ENCODE data around the gene METTL8.
"Not testable (repeated sequence)": the region's sequence is repeated elsewhere in the genome, so short reads cannot be mapped to it uniquely, and the experiment has no call there.

Gene METTL8

DNA sequence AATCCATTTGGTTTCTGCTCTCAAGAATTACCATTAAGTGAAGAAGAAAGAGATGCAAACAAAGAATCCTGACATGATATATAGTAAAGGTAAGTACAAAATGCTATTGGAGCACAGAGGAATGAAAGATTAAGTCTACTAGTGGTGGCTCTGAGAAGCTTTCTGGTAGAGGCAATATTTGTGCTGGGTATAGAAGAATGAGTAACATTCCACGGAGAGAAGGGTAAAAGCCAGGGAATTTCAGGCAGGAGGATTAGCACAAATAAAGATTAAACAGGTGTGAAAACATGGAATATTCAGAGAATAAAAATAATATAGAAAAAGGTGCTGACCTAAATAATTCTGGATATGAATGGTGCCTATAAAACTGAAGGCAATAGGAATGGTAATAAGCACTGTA lies 31.8 kb downstream of the METTL8 start:
- DNase-seq (ENCODE audit: low spot score), result no peak

DNA sequence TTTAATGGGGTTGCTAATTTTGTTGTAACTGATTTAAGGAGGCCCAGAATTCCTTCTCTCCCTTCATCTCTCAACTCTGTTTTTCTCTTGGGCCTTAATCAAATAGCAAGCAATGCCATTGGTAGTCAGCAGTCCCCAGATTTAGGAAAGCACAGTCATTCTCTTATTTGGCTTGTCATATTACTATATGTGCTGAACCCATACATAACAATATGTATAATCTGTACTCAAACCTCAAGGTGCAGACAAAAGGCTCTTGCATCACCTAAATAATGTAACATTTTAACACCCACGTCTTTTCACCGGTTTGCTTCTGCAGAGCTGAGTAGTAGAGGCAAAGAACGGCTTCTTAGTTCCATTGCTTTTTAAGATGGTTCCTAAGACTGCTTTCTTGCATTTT lies 33.4 kb downstream of the METTL8 start:
- no peak for DNase-seq (ENCODE audit: low spot score)

DNA sequence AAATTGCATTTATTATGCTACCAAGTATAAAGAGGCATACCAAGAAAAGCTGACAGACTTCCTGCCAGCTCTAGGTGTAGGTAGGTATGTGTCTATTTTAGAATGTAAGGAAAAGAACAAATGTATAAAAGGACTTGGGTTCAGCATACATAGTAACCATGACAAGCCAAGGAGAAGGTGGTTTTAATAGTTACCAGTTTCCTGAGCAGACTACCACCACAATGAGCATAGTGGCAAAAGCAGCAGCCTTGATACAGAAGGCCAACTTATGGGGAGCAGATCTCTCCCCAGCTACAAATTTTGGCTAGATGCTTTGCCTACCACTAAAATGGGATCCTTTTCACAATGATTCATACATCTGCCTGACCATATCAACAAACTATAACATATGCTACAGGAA lies 34.5 kb downstream of the METTL8 start:
- no peak for DNase-seq (ENCODE audit: low spot score)

DNA sequence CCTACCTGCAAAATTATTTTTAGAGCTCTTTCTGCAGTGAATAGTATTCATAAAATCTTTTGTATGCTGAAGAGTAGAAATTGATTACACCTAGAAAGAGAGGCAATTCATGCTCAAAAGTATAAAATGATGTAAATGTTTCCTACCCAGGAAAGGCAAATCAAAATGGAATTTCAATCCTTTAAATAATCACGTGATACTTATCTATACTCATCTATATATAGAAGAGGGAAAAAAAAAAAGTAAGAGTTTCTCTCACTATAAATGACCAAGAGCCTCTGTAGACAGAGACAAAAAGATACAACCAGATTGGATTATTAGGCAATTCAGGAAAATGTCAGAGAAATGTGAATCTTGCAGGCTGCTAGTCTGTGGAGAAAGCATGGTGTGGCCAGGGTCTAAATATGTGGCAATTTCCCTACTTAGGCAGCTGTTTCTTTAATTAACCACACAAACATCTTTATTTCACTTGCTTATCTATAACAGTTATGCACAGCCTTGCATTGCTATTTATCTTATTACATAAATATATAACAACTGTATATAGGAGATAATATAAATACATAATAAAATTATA lies 39.5 kb downstream of the METTL8 start:
- DNase-seq (ENCODE audit: low spot score), result no peak

DNA sequence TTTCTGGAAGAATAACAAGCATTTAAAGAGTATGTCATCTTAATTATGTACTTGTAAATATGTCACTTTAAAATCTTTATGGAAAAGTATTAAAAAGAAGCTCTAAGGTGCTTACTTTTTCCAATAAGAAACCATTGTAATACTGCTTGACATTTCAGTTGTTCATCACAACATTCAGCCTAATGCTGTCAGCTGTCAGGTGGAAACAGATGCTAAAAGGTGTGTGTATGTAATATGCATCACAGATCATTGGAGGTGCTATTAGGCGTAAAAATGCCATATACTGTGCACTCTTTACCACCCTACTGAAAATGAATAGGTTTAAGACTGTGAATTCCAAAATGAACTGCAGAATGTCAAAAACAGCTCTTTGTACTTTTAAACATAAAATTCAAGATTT lies 40.3 kb downstream of the METTL8 start:
- no peak for DNase-seq (ENCODE audit: low spot score)

DNA sequence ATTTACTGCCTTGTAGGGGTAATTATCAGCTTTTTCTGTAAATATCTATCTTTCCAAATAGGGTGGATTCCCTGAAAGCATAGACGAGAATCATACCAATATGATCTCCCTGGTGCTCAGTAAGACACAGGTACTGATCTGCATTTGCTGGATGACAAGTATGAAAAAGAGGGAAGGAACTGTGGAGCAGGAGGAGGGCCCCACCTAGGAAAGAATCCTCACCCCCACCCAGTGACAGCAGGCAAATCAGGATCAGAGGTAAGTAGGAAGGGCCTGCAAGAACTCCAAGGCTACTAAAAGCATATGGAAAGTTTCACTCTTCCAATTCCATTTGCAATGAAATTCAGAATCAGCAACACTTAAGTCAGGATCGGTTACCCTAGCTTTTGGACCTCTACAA lies 42.3 kb downstream of the METTL8 start:
- no peak for DNase-seq (ENCODE audit: low spot score)

DNA sequence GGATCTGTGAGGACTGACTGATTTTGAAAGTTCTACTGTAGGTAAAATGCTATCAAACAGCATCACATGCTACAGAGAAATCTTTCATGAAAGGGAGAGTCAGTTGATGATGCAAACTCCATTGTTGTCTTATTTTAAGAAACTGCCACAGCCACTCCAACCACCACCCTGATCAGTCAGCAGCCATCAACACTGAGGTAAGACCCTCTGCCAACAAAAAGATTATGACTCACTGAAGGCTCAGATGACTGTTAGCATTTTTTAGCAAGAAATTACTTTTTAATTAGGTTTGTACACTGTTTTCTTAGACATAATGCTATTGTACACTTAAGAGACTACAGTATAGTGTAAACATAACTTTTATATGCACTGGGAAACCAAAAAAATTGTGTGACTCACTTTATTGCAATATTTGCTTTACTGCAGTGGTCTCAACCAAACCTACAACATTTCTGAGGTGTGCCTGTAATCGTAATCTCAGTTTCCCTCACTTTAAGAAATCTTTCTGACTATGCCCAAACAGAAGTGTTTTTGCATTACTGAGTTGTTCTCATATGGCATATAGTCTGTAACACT lies 42.8 kb downstream of the METTL8 start:
- no peak for DNase-seq (ENCODE audit: low spot score)

DNA sequence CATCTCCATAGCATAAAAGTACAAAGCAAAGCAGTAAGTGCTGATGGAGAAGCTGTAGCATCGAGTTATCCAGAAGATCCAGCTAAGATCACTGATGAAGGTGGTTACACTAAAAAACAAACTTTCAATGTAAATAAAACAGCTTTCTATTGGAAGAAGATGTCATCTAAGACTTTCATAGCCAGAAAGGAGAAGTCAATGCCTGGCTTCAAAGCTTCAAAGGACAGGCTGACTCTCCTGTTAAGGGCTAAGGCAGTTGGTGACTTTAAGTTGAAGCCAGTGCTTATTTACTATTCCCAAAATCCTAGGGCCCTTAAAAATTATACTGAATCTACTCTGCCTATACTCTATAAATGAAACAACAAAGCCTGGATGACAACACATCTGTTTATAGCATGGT lies 44.0 kb downstream of the METTL8 start:
- DNase-seq (ENCODE audit: low spot score), result no peak

DNA sequence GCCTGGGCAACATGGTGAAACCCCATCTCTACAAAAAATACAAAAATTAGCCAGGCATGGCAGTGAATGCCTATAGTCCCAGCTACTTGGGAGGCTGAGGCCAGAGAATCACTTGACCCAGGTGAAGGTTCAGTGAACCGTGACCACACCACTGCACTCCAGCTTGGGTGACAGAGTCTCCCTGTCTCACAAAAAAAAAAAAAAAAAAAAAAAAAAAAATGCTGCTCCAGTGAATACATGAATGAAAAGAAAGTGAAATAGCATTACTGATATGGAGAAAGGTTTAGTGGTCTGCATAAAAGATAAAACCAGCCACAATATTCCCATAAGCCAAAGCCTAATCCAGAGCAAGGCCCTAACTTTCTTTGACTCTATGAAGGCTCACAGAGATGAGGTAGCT lies 44.5 kb downstream of the METTL8 start:
- no peak for DNase-seq (ENCODE audit: low spot score)

DNA sequence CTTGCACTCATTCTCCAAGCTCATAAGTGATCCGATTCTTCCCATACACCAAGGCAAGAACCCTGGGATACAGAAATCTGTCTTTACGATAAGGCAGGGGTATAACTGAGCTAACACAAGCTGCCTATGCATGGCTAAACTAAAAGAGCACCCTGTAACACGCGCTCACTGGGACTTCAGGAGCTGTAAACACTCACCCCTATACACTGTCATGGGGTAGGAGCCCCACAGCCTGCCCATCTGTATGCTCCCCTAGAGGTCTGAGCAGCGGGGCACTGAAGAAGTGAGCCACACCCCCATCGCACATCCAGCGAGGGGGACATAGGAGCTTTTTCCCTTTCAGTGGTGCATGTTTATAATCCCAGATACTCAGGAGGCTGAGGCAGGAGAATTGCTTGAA lies 46.7 kb downstream of the METTL8 start:
- DNase-seq (ENCODE audit: low spot score), result no peak

DNA sequence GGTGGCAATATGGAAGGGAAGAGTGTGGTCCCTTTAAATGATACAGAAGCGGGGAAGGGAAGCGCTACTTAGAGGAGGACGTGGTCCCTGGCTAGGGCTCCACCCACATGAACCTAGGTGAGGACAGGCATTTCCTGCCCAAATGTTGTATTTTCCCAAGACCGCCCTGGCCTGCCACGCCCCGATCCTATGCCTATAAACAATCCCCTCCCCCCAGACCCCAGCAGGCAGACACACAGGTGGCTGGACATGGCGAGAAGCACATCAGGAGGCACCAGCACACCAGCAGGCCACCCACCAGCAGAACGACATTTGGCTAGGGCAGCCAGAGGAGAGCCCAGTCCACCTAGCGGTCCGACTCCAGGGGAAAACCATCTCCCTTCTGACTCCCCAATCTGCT lies 47.2 kb downstream of the METTL8 start:
- DNase-seq (ENCODE audit: low spot score), result no peak

DNA sequence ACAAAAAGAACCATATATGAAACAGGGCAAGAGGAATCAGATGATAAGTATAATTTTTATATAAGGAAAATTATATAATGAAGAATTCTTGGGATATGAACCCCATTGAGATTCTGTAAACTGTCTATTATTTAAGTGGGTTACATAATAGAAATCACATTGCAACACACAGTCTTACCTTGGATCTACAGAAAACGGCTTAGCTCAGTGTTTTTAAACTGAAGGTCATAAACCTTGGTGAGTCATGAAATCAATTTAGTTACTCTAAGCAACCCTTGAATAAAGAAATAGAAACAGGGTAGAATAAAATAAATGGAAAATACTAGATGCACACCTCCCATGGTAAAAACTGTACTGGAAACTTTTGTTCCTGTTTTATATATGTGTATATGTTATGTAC lies 50.7 kb downstream of the METTL8 start:
- no peak for DNase-seq (ENCODE audit: low spot score)

DNA sequence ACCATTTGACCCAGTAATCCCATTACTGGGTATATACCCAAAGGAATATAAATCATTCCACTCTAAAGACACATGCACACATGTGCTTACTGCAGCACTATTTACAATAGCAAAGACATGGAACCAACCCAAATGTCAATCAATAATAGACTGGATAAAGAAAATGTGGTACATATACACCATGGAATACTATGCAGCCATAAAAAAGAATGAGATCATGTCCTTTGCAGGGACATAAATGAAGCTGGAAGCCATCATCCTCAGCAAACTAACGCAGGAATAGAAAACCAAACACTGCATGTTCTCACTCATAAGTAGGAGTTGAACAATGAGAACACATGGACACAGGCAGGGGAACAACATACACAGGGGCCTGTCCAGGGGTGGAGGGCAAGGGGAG lies 51.6 kb downstream of the METTL8 start:
- DNase-seq (ENCODE audit: low spot score), result not testable (repeated sequence)

DNA sequence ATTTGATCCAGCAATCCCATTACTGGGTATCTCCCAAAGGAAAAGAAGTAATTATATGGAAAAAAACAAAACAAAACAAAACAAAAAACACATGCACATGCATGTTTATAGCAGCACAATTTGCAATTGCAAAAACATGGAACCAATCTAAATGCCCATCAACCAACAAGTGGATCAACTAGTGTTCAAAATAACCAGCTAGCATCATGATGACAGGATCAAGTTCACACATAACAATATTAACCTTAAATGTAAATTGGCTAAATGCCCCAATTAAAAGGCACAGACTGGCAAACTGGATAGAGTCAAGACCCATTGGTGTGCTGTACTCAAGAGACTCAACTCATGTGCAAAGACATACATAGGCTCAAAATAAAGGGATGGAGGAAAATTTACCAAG lies 55.9 kb downstream of the METTL8 start:
- not testable (repeated sequence) for DNase-seq (ENCODE audit: low spot score)

DNA sequence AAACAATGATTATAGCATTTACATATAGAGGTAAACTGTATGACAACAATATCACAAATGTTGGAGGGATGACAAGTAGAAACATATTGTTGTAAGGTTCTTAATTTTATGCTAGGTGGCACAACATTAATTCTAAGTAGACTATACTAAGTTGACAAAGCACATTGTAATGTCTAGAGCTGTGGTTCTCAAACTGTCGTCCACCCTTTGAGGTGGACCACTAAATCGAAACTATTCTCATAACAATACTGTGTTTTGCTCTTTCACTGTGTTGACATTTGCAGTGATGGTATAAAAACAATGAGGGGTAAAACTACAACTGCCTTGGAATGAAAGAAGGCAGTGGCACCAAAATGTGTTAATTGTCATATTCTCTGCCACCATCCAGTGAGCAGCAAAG lies 66.1 kb downstream of the METTL8 start:
- no peak for DNase-seq (ENCODE audit: low spot score)

DNA sequence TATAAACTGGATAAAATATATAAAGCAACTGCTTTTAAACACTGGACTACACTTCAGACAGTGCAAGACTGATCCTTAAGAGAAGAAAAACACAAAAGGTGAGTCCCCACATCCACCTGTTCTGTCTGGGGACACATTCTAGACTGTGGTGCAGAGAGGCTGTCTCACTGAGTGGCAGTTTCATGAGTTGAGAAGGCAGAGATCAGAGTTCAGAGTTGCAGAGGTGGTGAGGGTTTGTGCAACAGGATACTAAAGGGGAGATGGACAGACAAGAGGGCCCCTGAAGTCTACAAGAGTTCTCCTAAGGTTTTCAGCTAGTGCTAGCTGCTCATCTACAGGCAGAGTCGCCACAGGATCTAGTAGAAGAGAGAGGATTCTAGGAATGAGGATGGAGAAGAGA lies 68.0 kb downstream of the METTL8 start:
- no peak for DNase-seq (ENCODE audit: low spot score)

DNA sequence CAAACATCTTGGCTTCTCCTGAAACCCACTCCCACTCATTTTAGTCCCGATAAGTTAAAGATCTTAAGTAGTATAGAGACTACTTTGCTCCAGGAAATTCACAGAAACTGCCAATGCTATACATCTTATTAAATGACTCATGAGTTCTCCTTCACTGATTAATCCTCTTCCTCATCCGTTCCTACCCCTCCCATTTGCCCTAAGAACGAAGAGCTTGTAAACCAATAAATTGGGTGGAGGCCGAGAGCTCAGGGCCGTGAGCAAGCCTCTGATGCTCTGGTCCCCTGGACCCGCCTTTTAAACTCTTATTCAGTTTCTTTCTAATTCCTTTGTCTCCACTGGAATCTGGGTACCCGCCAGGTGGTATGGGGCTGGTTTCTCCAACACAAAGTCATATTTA lies 68.6 kb downstream of the METTL8 start:
- no peak for DNase-seq (ENCODE audit: low spot score)

DNA sequence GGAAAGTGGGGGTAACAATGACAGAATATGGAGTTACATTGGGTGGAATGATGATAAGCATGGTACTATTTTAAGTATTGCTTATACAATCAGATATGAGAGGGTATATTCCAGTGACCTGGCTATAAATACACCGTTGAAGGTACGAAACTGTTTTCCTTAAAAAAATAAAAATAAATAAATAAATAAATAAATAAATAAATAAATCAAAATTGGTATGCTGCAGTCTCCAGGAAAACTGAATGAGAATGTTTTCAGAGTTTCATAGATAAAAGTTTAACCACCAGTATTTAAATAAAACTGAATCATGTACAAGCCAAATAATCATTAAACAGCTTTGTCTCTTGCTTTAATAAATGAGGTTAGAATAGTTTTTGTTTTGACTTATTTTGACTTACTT lies 71.4 kb downstream of the METTL8 start:
- no peak for DNase-seq (ENCODE audit: low spot score)

DNA sequence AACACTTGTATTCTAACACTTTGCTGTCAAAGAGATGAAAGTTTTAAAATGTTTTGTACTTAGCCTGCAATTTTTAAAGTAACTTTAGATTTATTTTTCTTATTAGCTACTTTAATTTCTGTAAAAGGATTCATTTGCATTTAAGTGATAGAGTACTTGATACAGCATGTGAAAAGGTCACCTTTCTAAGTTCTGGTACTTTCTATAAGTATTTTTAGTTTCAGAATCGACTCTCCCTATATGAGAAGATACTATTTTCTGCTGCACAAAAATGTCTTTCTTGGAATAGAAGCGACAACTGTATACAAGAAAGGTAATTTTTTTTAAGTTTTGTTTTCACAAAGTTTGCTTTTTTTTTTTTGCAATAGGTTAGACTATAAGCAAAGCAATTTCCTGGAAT lies 72.9 kb downstream of the METTL8 start:
- DNase-seq (ENCODE audit: low spot score), result no peak

DNA sequence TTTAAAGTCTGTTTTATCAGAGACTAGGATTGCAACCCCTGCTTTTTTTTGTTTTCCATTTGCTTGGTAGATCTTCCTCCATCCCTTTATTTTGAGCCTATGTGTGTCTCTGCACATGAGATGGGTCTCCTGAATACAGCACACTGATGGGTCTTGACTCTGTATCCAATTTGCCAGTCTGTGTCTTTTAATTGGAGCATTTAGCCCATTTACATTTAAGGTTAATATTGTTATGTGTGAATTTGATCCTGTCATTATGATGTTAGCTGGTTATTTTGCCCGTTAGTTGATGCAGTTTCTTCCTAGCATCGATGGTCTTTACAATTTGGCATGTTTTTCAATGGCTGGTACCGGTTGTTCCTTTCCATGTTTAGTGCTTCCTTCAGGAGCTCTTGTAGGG lies 80.0 kb downstream of the METTL8 start:
- not testable (repeated sequence) for DNase-seq (ENCODE audit: low spot score)

DNA sequence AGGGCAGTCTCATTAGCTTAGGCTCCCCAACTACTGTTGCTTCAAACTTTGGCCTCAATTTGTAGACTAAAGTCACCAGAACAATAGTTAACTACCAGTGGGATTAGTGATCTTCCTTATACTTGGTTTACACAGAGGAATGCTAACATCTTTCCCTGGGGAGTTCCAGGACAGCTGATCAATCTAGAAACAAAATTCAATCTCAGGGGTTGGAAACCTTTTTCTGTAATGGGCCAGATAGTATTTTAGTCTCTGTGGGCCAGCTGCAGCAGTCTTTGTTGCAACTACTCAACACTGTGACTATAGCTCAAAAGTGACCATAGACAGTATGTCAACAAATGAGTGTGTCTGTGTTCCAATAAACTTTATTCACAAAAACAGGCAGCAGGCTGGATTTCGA lies 85.7 kb downstream of the METTL8 start:
- DNase-seq (ENCODE audit: low spot score), result no peak

DNA sequence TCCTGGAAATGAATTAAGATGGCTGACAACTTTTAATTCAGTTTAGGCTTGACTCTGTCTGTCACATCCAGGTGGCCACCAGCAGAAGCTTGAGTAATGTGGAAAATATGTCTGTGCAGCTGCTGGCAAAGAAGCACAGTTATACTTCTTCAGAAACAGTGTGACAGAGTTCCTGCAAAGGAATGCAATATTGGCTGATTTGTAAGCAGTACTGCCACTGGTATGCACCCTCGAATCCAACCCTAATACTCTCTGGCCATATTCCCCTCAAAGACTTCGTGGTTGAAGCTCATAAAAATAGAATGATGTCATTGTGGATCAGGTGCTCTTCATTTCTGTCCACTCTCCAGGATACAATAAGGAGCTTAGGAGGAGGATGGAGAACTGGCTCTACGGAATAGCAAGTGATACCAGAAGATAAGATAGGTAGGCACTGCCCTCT lies 86.2 kb downstream of the METTL8 start:
- no peak for DNase-seq (ENCODE audit: low spot score)

DNA sequence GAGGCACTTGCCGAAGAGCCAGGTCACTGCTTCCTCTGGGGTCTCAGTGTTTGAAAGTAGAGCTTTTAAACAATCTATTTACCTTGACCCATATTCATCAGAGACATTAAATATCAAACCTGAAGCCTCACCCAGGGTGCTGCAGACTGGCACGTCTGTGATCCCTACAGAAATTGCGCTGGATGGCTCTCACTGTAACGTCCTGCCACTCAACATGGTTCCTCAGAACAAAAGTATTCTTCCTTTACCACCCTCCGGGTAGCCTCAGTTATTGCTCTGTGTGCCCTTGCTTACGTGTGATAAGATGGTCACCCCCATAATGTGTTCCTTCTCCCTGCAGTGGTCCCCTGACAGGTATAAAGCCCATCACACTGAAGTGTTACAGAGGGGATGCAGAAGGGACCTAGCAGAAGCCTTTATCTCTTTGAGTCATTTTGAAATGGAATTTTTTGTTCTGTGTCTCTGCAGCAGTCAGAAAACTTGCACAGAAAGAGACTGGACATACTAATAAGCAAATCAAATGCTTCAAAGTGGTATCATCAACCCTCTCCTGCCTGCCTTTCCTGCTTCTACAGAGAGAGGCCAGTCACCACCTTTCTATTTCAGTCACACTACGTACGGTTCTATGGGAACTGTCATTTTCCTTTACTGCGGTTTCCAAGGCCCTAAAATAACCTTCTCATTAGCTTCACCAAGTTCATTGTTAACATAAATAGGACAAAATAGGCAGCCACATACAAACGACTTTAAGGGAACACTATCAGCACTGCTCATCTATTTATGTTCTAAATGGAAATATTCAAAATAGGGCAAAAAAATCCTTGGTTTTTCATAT lies 86.8 kb downstream of the METTL8 start:
- DNase-seq (ENCODE audit: low spot score), result no peak

Data from left forelimb (tissue), 1 donor.